ENCODE data around the gene G3BP2. TPM values are rescaled to one million over a fixed set of nuclear protein-coding genes. Genes with fewer than 3 reads are reported as not detected.

The G3BP2 gene
- total RNA-seq, 2 donors from 2014 or later = 95.0 to 121 TPM

- DNase-seq (ENCODE audit: low spot score) = peak; percentile 61
- H3K36me3 ChIP-seq = no peaks in the 10 kb centered on the region
- H3K9me3 ChIP-seq = no peaks in the 10 kb centered on the region
- no peaks in the 10 kb centered on the region for H3K27me3 ChIP-seq (replicated peaks; ENCODE audit: insufficient read depth)
- WGBS = 2% methylated on average over 57 of the region's 57 CpGs
- intact Hi-C loops (cut with DNase I) = loop anchor here (5.0 kb wide), 1 partner anchor 97 kb away; no protein-coding TSS in a partner anchor
- H3K27ac ChIP-seq = no peak within 1 kb of the TSS
- peak within 1 kb of the TSS; percentile 33 to 40 for H3K4me3 ChIP-seq
- no peaks in the 10 kb centered on the region for H3K4me1 ChIP-seq (replicated peaks)
- TF ChIP-seq POLR2AphosphoS5 (IDR thresholded peaks at IDR 0.05) (peak; percentile 50), CTCF (IDR thresholded peaks at IDR 0.05) (no peak), POLR2A (IDR thresholded peaks at IDR 0.05) (no peak)
These were observed 42.9 kb downstream of the G3BP2 start, which contains the start of gene CDKL2 for GRCh38 chr4:75630174-75630936. TSS of gene CDKL2 (minus strand) at chr4:75630528. CDS start at chr4:75625988, 4,540 bp downstream.

- no peak for DNase-seq (ENCODE audit: low spot score)
- H3K27ac ChIP-seq = no peak overlapping the region
- WGBS = 63% methylated on average over 2 of the region's 2 CpGs
- no peak overlapping the region for H3K4me3 ChIP-seq
- H3K36me3 ChIP-seq = no peaks in the 10 kb centered on the region
- H3K27me3 ChIP-seq (replicated peaks; ENCODE audit: insufficient read depth) = no peaks in the 10 kb centered on the region
- H3K4me1 ChIP-seq (replicated peaks) = no peaks in the 10 kb centered on the region
- H3K9me3 ChIP-seq = no peaks in the 10 kb centered on the region
- intact Hi-C loops (cut with DNase I) = no loop called here
- TF ChIP-seq POLR2A (IDR thresholded peaks at IDR 0.05) (no peak), CTCF (IDR thresholded peaks at IDR 0.05) (no peak), POLR2AphosphoS5 (IDR thresholded peaks at IDR 0.05) (no peak)
These were observed 44.0 kb downstream of the G3BP2 start for GRCh38 chr4:75629239-75629638.

GRCh38 chr4:75623026-75623425 is 50.2 kb downstream of the G3BP2 start:
- 84% methylated on average over 5 of the region's 5 CpGs for WGBS
- H3K4me3 ChIP-seq = no peak overlapping the region
- no peaks in the 10 kb centered on the region for H3K4me1 ChIP-seq (replicated peaks)
- no peaks in the 10 kb centered on the region for H3K36me3 ChIP-seq
- no peak for DNase-seq (ENCODE audit: low spot score)
- H3K9me3 ChIP-seq = no peaks in the 10 kb centered on the region
- H3K27ac ChIP-seq = no peak overlapping the region
- no peaks in the 10 kb centered on the region for H3K27me3 ChIP-seq (replicated peaks; ENCODE audit: insufficient read depth)
- TF ChIP-seq POLR2A (IDR thresholded peaks at IDR 0.05) = no peak
- intact Hi-C loops (cut with DNase I) = no loop called here

GRCh38 chr4:75621715-75622114 is 51.5 kb downstream of the G3BP2 start:
- intact Hi-C loops (cut with DNase I) = no loop called here
- H3K9me3 ChIP-seq = no peaks in the 10 kb centered on the region
- no peaks in the 10 kb centered on the region for H3K4me1 ChIP-seq (replicated peaks)
- H3K27ac ChIP-seq = no peak overlapping the region
- H3K4me3 ChIP-seq = no peak overlapping the region
- TF ChIP-seq POLR2A (IDR thresholded peaks at IDR 0.05) (no peak), POLR2AphosphoS5 (IDR thresholded peaks at IDR 0.05) (no peak), CTCF (IDR thresholded peaks at IDR 0.05) (no peak)
- no peaks in the 10 kb centered on the region for H3K27me3 ChIP-seq (replicated peaks; ENCODE audit: insufficient read depth)
- no peak for DNase-seq (ENCODE audit: low spot score)
- H3K36me3 ChIP-seq = no peaks in the 10 kb centered on the region

- H3K9me3 ChIP-seq = no peaks in the 10 kb centered on the region
- no peaks in the 10 kb centered on the region for H3K36me3 ChIP-seq
- no peak for TF ChIP-seq POLR2AphosphoS5 (IDR thresholded peaks at IDR 0.05)
- TF ChIP-seq POLR2A (IDR thresholded peaks at IDR 0.05) = no peak
- no peak for TF ChIP-seq CTCF (IDR thresholded peaks at IDR 0.05)
- no peak overlapping the region for H3K4me3 ChIP-seq
- H3K4me1 ChIP-seq (replicated peaks) = no peaks in the 10 kb centered on the region
- intact Hi-C loops (cut with DNase I) = no loop called here
- H3K27me3 ChIP-seq (replicated peaks; ENCODE audit: insufficient read depth) = no peaks in the 10 kb centered on the region
- H3K27ac ChIP-seq = no peak overlapping the region
- no peak for DNase-seq (ENCODE audit: low spot score)
- 94% methylated on average over 1 of the region's 1 CpG for WGBS
These were observed 60.9 kb downstream of the G3BP2 start for GRCh38 chr4:75612306-75612705.

Data from prostate gland (tissue), 2 donors.